Myocyte (in vitro differentiated cells): ENCODE measurements around the gene PIK3R1. TPM values are rescaled to one million over a fixed set of nuclear protein-coding genes. Genes with fewer than 3 reads are reported as not detected.
"Not testable (repeated sequence)": the region's sequence is repeated elsewhere in the genome, so short reads cannot be mapped to it uniquely, and the experiment has no call there.

Experiments used
- DNase-seq: peaks from one replicate; pipeline ENCODE4 v3.0.0-alpha.2; 2012; ENCODE audit warnings: low read depth
- total RNA-seq: library from RNA; depleted of rRNA; stranded (reverse); fragments of >200 nt; gene quantifications from 2 replicates; pipeline ENCODE4 v1.2.3, GENCODE V29; 2014

The PIK3R1 gene
- total RNA-seq, 1 donor from 2014 or later: 27.1 TPM

DNA sequence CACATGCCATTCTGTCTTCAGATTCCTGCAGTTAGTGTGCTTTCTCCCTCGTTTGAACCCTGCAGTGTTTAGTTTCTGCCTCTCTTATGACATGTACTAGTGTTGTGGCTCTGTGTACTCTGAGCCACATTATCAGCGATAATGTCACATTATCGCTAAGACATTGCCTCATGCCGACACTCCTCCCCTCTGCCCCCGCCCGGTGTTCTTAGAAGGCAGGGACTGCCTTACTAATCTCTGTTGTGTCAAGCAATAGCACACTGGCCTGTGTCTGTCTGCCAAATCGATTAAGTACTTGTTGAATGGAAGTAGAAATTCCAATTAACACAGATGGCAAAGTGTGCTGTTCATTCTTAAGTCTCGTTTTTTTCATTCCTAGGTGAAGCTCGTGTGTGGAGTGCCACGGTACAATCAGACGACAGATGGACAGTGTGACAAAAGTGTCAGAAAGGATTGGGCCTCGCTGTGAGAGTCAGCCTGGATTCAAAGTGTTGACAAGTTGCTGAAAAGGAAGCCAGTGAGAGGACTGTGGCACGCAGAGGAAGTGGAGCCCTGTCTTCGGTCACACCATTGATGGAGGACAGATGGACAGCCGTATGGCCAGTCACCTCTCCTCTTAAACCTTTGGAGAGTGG lies 10.5 kb downstream of the PIK3R1 start:
- no peak for DNase-seq

- no peak for DNase-seq
Observed at GRCh38 chr5:68226546-68227073, 11.1 kb downstream of the PIK3R1 start.

GRCh38 chr5:68227532-68228160 lies 12.1 kb downstream of the PIK3R1 start:
- DNase-seq: no peak

- no peak for DNase-seq
Observed at GRCh38 chr5:68229416-68229815, 13.9 kb downstream of the PIK3R1 start.

DNA sequence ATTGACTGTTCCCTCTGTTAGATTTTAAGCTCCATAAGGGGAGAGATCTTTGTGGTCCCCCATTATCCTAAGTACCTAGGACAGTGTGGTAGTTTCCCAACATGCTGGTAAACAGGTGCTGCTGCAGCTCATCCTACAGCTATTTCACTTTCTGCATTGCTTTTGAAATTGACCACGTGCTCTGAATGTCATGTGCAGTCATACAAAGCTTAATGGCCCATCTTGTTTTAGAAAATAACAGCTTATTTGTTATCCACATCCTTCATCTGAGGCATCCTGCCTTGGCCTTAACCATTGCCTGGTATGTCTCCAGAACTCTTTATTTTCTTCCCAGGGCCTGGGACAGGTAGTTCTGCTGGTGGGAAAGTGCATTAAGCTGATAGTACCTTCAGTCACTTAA lies 14.7 kb downstream of the PIK3R1 start:
- no peak for DNase-seq

DNA sequence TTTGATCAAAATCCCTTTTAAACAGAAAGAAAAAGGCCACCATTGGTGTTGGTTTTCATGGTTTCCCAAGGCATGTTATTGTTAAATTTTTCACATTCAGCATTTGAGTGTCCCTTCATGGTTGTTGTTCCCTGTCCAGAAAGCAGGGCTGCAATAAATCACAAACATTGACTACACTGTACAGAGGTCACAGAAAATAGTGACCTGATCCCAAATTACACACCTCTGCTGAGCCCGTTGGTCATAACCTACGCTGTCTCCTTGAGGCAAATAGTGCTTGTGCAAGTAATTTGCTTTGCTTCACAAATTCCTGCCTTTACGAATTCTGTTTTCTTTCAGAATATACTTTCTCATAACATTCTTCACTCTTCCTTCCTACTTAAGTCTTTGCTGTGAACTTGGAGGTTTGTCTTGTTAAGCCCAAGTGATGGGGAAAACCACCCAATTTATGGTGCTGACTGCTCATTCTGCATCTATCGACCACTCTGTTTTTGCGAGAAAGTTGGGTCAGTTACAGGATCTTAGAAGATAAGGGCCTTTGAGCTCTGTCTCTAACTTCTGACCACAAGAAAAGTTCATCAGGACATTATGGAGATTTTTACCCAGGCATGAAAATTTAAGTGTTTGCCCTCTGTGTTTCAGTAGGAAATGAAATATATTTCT lies 16.0 kb downstream of the PIK3R1 start:
- DNase-seq: no peak

GRCh38 chr5:68232277-68232676 lies 16.7 kb downstream of the PIK3R1 start:
- DNase-seq: no peak

DNA sequence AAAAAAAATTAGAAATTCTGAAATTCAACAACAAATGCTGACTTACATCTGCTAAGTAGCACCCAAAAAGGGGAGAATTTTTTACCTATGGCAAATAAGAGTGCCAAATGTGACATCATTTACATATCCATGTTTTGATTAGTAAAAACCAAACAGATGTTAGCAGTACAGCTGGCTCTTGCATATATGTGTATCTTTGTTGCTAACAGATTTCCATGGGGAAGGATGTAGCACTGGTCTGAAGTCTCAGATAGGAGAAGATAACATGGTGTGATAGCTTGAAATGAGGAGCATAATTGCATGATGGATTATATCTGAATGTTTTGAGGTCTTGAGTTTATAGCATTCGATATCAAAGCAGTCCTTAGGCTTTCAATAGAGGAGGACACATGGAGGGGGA lies 17.5 kb downstream of the PIK3R1 start:
- DNase-seq: no peak

DNA sequence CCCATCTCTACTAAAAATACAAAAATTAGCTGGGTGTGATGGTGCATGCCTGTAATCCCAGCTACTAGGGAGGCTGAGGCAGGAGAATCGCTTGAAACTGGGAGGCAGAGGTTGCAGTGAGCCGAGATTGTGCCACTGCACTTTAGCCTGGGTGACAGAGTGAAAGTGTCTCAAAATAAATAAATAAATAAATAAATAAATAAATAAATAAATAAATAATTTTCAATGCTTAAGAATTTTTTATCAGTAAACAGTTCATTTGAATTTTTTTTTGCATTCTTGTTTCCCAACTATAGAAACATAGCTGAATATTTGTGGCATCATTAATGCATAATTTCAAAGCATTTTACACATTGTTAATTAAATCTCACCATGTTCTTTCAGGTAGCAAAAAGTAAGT lies 19.7 kb downstream of the PIK3R1 start:
- DNase-seq: not testable (repeated sequence)

- no peak for DNase-seq
Observed at GRCh38 chr5:68237715-68238114, 22.2 kb downstream of the PIK3R1 start.

DNA sequence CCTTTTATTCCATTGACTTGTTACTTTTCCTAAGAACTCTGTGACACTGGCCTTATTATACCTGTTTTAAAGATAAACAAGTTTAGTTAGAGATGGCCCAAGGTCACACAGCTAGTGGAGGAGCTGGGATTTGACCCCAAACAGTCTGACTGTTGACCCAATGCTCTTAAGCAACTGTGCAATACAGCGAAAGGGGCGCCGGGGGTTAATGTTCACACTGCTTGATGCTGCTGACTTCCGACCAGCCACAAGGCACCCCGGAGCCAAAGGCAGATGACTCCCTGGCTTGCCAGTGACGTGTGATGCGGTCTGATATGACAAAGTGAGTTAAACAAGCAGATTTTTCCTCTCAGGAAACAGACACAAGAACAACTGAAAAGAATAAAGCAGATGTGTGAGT lies 23.9 kb downstream of the PIK3R1 start:
- peak; percentile 58 for DNase-seq

DNA sequence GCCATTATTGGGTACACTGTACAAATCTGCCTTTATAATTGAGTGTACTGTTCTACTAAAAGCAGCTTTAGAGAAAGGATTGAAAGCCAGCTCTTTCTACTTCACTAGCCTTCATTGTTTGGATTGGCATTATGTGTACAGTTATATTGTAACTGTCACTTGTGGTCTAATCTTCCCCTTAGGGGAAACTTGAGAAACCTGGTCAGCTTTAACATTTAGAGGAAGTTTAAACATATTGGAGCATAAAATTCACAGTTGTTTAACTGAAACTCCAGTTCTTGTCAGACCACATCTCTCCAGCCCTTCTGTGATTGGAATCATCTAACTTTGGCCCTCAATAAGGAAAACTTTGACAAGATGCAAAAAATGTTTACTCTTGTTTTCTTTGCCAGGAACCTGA lies 24.6 kb downstream of the PIK3R1 start:
- DNase-seq: no peak

DNA sequence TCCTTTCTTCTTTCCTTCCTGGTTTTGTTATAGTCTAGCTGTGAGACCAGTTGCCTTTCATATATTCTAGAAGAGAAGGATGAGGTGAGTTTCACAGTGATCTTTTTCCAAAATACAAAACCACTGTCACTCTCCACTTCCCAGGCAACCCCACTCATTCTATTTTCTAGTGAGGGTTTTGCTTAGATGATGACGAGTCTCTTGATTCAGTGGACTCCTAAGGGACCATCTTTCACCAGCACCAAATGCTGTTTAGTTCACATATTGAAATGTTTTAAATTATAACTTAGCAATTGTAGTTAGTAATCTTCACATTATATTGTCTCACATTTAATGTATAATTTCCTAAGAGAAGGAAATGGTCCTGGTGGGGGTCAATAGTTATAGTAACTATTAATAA lies 25.2 kb downstream of the PIK3R1 start:
- DNase-seq: no peak

- DNase-seq: no peak
Observed at GRCh38 chr5:68242743-68243142, 27.2 kb downstream of the PIK3R1 start.

DNA sequence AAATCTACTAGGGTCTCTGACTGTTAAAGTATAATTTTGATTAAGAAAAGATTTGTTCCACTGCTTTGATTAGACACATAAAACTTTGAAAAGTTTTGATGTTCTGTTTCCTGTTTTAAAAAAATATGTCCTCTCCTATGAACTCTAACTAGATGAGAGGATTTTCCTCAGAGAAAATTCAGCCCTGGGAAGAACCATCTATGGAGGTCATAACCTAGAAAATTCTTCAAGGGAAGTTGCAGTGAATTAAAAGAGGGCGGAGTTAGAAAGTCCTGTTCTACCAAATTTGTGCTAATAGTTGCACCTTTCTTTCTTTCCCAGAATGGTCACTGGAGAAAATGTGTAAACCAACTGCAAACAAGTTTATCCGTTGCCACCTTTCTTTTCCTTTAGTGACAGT lies 27.7 kb downstream of the PIK3R1 start:
- DNase-seq: no peak

DNA sequence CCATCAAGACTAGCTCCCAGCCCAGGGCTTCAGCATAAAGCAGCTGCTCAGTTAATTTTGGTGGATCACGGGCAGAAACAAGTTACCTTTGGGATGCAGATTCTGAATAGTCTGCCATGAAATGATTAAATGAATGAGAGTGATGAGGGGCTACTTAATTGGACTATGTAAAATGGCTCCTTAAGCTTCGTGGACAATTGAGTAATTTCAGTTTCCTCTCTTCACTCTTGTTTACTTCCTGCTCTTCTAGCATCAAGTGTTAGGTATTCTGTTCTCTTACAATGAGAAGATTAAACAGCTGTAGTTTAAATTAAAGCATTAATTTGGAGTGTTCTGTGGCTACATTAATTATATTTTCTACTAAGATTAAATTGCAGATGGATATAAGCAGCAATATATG lies 28.1 kb downstream of the PIK3R1 start:
- no peak for DNase-seq

- DNase-seq: no peak
Observed at GRCh38 chr5:68245319-68245718, 29.8 kb downstream of the PIK3R1 start.

- no peak for DNase-seq
Observed at GRCh38 chr5:68246802-68247201, 31.2 kb downstream of the PIK3R1 start.

DNA sequence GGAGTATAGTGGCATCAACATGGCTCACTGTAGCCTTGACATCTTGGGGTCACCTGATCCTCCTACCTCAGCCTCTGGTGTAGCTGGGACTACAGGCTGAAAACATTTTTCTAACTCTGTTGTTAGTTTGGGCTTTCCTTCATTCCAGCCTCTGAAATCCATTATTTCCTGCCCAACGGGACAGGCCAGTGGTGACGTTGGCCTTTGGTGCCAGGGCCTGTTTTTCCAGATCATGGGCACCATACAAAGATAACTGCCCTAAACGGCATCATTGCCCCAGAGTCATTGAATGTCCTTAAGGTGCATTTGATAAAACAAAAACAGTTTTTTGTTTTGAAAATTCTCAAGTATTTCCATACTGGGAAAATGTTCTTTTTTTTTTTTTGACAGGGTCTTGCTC lies 32.1 kb downstream of the PIK3R1 start:
- DNase-seq: no peak

- no peak for DNase-seq
Observed at GRCh38 chr5:68248896-68249295, 33.3 kb downstream of the PIK3R1 start.

- no peak for DNase-seq
Observed at GRCh38 chr5:68249520-68249919, 34.0 kb downstream of the PIK3R1 start.

- no peak for DNase-seq
Observed at GRCh38 chr5:68250661-68251298, 35.2 kb downstream of the PIK3R1 start.
